Ascending aorta (tissue), 2 donors: ENCODE results near the gene P2RX1. TPM values are rescaled to one million over a fixed set of nuclear protein-coding genes. Genes with fewer than 3 reads are reported as not detected.

Source experiments
- DNase-seq, 2 donors: peaks; one replicate each; pipeline ENCODE4 v3.0.0-alpha.2; 2019; ENCODE audit warnings: low spot score in 2 of 2
- H3K27ac ChIP-seq, 2 donors: fragments of 200-600 bp; sonication (generic); one replicate each; pipeline ENCODE4 v1.5.1; 2016 to 2017; ENCODE audit warnings: mild to moderate bottlenecking in 1 of 2
- H3K27me3 ChIP-seq: fragments of 200-600 bp; sonication (generic); one replicate; pipeline ENCODE4 v1.5.1; 2017
- H3K36me3 ChIP-seq, 2 donors: fragments of 200-600 bp; sonication (generic); one replicate each; pipeline ENCODE4 v1.5.1; 2016
- H3K4me1 ChIP-seq, 2 donors: fragments of 200-600 bp; sonication (generic); one replicate each; pipeline ENCODE4 v1.5.1; 2016 to 2017; ENCODE audit warnings: mild to moderate bottlenecking in 1 of 2
- H3K4me3 ChIP-seq, 2 donors: fragments of 200-600 bp; sonication (generic); one replicate each; pipeline ENCODE4 v1.5.1; 2016 to 2017; ENCODE audit warnings: mild to moderate bottlenecking in 1 of 2
- H3K9me3 ChIP-seq, 2 donors: fragments of 200-600 bp; sonication (generic); one replicate each; pipeline ENCODE4 v1.5.1; 2016
- CTCF ChIP-seq, 3 experiments: fragments of 200-600 bp in 2 of 3; fragments of 450-650 bp in 1 of 3; sonication (generic) in 2 of 3; IDR thresholded peaks; one replicate each; pipeline ENCODE4 v1.5.1; 2016 to 2019; ENCODE audit warnings: antibody characterized with exemption in 3 of 3, mild to moderate bottlenecking in 1 of 3, moderate library complexity in 1 of 3
- intact Hi-C: fragments of 100-400 bp; cut with DNase I; formaldehyde crosslinking; loops from one replicate; pipeline ENCODE4 v1.15.1; 2023
- total RNA-seq: library from RNA; depleted of rRNA; stranded (reverse); fragments of >200 nt; gene quantifications from one replicate; pipeline ENCODE4 v1.1.0, GENCODE V29; 2016

Gene P2RX1
- total RNA-seq, 1 donor from 2014 or later: not detected

GRCh38 chr17:3894188-3894587, 22.1 kb downstream of the P2RX1 start:
- peak overlapping the region; percentile 1 to 66 for H3K27ac ChIP-seq
- no peaks in the 10 kb centered on the region for H3K36me3 ChIP-seq
- H3K4me3 ChIP-seq: no peak overlapping the region
- intact Hi-C loops: loop anchor here (5.0 kb wide), 2 partner anchors 47 to 248 kb away; partner anchors contain the start of genes CYB5D2, NCBP3 and ZZEF1
- no peak for DNase-seq
- no peak for TF ChIP-seq CTCF (IDR thresholded peaks at IDR 0.05)
- H3K27me3 ChIP-seq: no peaks in the 10 kb centered on the region
- H3K4me1 ChIP-seq: peaks cover 20 to 47% of the 10 kb centered on the region in 2 donors
- H3K9me3 ChIP-seq: no peaks in the 10 kb centered on the region

GRCh38 chr17:3893720-3894116, 22.5 kb downstream of the P2RX1 start:
- Histone ChIP-seq H3K4me1 (peaks cover 20 to 51% of the 10 kb centered on the region in 2 donors), H3K9me3 (no peaks in the 10 kb centered on the region), H3K4me3 (peak overlapping the region; percentile 83 to 87), H3K27me3 (no peaks in the 10 kb centered on the region), H3K36me3 (no peaks in the 10 kb centered on the region), H3K27ac (peak overlapping the region; percentile 66 to 73)
- intact Hi-C loops: loop anchor here (5.0 kb wide), 2 partner anchors 46 to 249 kb away; partner anchors contain the start of genes CYB5D2, NCBP3 and ZZEF1
- no peak for DNase-seq
- no peak for TF ChIP-seq CTCF (IDR thresholded peaks at IDR 0.05)

GRCh38 chr17:3893003-3893719, 23.1 kb downstream of the P2RX1 start, which contains the start of gene CAMKK1:
Gene CAMKK1, minus strand, starts transcription at chr17:3893053. Its CDS starts 7,366 bp downstream, at chr17:3885687.
- H3K4me3 ChIP-seq: peak within 1 kb of the TSS; percentile 83 to 87
- intact Hi-C loops: loop anchor here (5.0 kb wide), 2 partner anchors 46 to 249 kb away; partner anchors contain the start of genes CYB5D2, NCBP3 and ZZEF1
- TF ChIP-seq CTCF (IDR thresholded peaks at IDR 0.05): no peak
- no peaks in the 10 kb centered on the region for H3K27me3 ChIP-seq
- peak; percentile 54 to 91 for DNase-seq
- no peaks in the 10 kb centered on the region for H3K9me3 ChIP-seq
- H3K4me1 ChIP-seq: peaks cover 20 to 52% of the 10 kb centered on the region in 2 donors
- no peaks in the 10 kb centered on the region for H3K36me3 ChIP-seq
- peak within 1 kb of the TSS; percentile 66 to 73 for H3K27ac ChIP-seq

GRCh38 chr17:3892095-3892998, 23.9 kb downstream of the P2RX1 start:
- no peaks in the 10 kb centered on the region for H3K9me3 ChIP-seq
- no peaks in the 10 kb centered on the region for H3K27me3 ChIP-seq
- peak overlapping the region; percentile 83 to 87 for H3K4me3 ChIP-seq
- peak overlapping the region; percentile 58 to 59 for H3K27ac ChIP-seq
- peaks cover 20 to 56% of the 10 kb centered on the region in 2 donors for H3K4me1 ChIP-seq
- peak; percentile 79 to 88 for DNase-seq
- no peaks in the 10 kb centered on the region for H3K36me3 ChIP-seq
- intact Hi-C loops: loop anchor here (5.0 kb wide), 2 partner anchors 45 to 250 kb away; partner anchors contain the start of genes CYB5D2, NCBP3 and ZZEF1
- TF ChIP-seq CTCF (IDR thresholded peaks at IDR 0.05): no peak

- H3K27me3 ChIP-seq: no peaks in the 10 kb centered on the region
- no peak for DNase-seq
- peaks cover 20 to 56% of the 10 kb centered on the region in 2 donors for H3K4me1 ChIP-seq
- no peak for TF ChIP-seq CTCF (IDR thresholded peaks at IDR 0.05)
- peak overlapping the region; percentile 83 to 87 for H3K4me3 ChIP-seq
- H3K27ac ChIP-seq: peak overlapping the region in 1 of 2 donors; percentile 58
- no peaks in the 10 kb centered on the region for H3K9me3 ChIP-seq
- no peaks in the 10 kb centered on the region for H3K36me3 ChIP-seq
- intact Hi-C loops: loop anchor here (5.0 kb wide), 2 partner anchors 44 to 251 kb away; partner anchors contain the start of genes CYB5D2, NCBP3 and ZZEF1
Measured at GRCh38 chr17:3891626-3892094, 24.6 kb downstream of the P2RX1 start.
